HepG2 (cell line): ENCODE measurements around the gene IFNLR1. TPM values are rescaled to one million over a fixed set of nuclear protein-coding genes. Genes with fewer than 3 reads are reported as not detected.
A peak's percentile ranks its signal among the peaks of the same experiment; 100 is the strongest.

Experiments used
- ATF1 ChIP-seq: IDR thresholded peaks from 2 replicates; pipeline ENCODE4 v1.6.1; 2016; ENCODE audit warnings: mild to moderate bottlenecking, control low read depth
- BCL6 ChIP-seq: IDR thresholded peaks from 2 replicates; pipeline ENCODE4 v1.6.1; 2016; ENCODE audit warnings: missing genetic modification reagents, missing compliant biosample characterization
- ELK4 ChIP-seq: sonication (generic); formaldehyde crosslinking; IDR thresholded peaks from 2 replicates; pipeline ENCODE4 v1.9.0; 2021; ENCODE audit warnings: missing genetic modification reagents, borderline replicate concordance
- HMGA1 ChIP-seq: sonication (generic); formaldehyde crosslinking; conservative IDR thresholded peaks from 2 replicates; pipeline ENCODE4 v1.4.0; 2020; ENCODE audit warnings: missing genetic modification reagents
- HNRNPK ChIP-seq: fragments of 200-400 bp; formaldehyde crosslinking; IDR thresholded peaks from 2 replicates; pipeline ENCODE4 v1.6.1; 2018; ENCODE audit warnings: low read length, low read depth, moderate library complexity, mild to moderate bottlenecking; ENCODE audit not compliant: poor library complexity, severe bottlenecking
- HOXD1 ChIP-seq: sonication (generic); formaldehyde crosslinking; IDR thresholded peaks from 2 replicates; pipeline ENCODE4 v1.5.0; 2020; ENCODE audit warnings: missing genetic modification reagents
- MBD4 ChIP-seq: IDR thresholded peaks from 2 replicates; pipeline ENCODE4 v1.6.1; 2012; ENCODE audit warnings: low read length, inconsistent platforms, borderline replicate concordance
- MEIS1 ChIP-seq: sonication (generic); formaldehyde crosslinking; IDR thresholded peaks from 2 replicates; pipeline ENCODE4 v1.9.0; 2021; ENCODE audit warnings: mild to moderate bottlenecking, missing genetic modification reagents, moderate library complexity, borderline replicate concordance
- MYC ChIP-seq: sonication (generic); formaldehyde crosslinking; IDR thresholded peaks from 2 replicates; pipeline ENCODE4 v1.9.0; 2021; ENCODE audit warnings: missing genetic modification reagents, borderline replicate concordance
- NFE2L2 ChIP-seq: fragments of 150-350 bp; IDR thresholded peaks from 2 replicates; pipeline ENCODE4 v1.6.1; 2014; ENCODE audit warnings: low read length
- RELA ChIP-seq: sonication (generic); formaldehyde crosslinking; IDR thresholded peaks from 2 replicates; pipeline ENCODE4 v1.4.0; 2020; ENCODE audit warnings: missing genetic modification reagents
- TCF7 ChIP-seq: sonication (generic); IDR thresholded peaks from 2 replicates; pipeline ENCODE4 v1.6.1; 2016; ENCODE audit warnings: antibody characterized with exemption, low read depth
- TOPORS ChIP-seq: sonication (generic); formaldehyde crosslinking; IDR thresholded peaks from 2 replicates; pipeline ENCODE4 v1.8.0; 2023; ENCODE audit warnings: mild to moderate bottlenecking, missing genetic modification reagents
- YEATS2 ChIP-seq: sonication (generic); formaldehyde crosslinking; IDR thresholded peaks from 2 replicates; pipeline ENCODE4 v1.4.0; 2020; ENCODE audit warnings: missing genetic modification reagents, borderline replicate concordance
- ZNF251 ChIP-seq: sonication (generic); formaldehyde crosslinking; IDR thresholded peaks from 2 replicates; pipeline ENCODE4 v1.9.0; 2021; ENCODE audit warnings: mild to moderate bottlenecking, missing genetic modification reagents
- ZNF350 ChIP-seq: sonication (generic); formaldehyde crosslinking; IDR thresholded peaks from 2 replicates; pipeline ENCODE4 v1.4.0; 2020; ENCODE audit warnings: mild to moderate bottlenecking, low read depth, missing genetic modification reagents, borderline replicate concordance
- ZNF557 ChIP-seq: sonication (generic); formaldehyde crosslinking; IDR thresholded peaks from 2 replicates; pipeline ENCODE4 v1.4.0; 2020; ENCODE audit warnings: missing genetic modification reagents
- ZNF709 ChIP-seq: sonication (generic); formaldehyde crosslinking; IDR thresholded peaks from 2 replicates; pipeline ENCODE4 v1.5.0; 2020; ENCODE audit warnings: mild to moderate bottlenecking, missing genetic modification reagents
- ZNF772 ChIP-seq: sonication (generic); formaldehyde crosslinking; IDR thresholded peaks from 2 replicates; pipeline ENCODE4 v1.5.0; 2020; ENCODE audit warnings: mild to moderate bottlenecking, missing genetic modification reagents
- ZSCAN31 ChIP-seq: sonication (generic); formaldehyde crosslinking; IDR thresholded peaks from 2 replicates; pipeline ENCODE4 v1.5.0; 2020; ENCODE audit warnings: low read depth, mild to moderate bottlenecking, missing genetic modification reagents
- ZSCAN9 ChIP-seq: IDR thresholded peaks from 2 replicates; pipeline ENCODE4 v1.6.1; 2016; ENCODE audit warnings: borderline replicate concordance
- polyA plus RNA-seq, 8 experiments: library from polyadenylated mRNA; depleted of rRNA in 3 of 8; stranded (reverse) in 7 of 8; unstranded in 1 of 8; fragments of >200 nt; fragmentation: Illumina TruSeq in 4 of 8; extraction: Trizol in 4 of 8; gene quantifications; 2 replicates each; pipeline versions ENCODE4 v1.2.1 to v1.2.3, GENCODE V29; 2011 to 2016; ENCODE audit warnings: low read depth in 4 of 8, missing spikeins in 1 of 8, mixed read lengths in 1 of 8; ENCODE audit not compliant: insufficient read depth in 1 of 8
- total RNA-seq, 5 experiments: library from RNA; depleted of rRNA; stranded (reverse); fragments of >200 nt; fragmentation: Illumina TruSeq; extraction: Trizol; gene quantifications; 2 replicates each; pipeline ENCODE4 v1.2.3, GENCODE V29; 2016; ENCODE audit warnings: low read depth in 1 of 5
- TF ChIP-seq, protein P1 (sequence below): sonication (generic); formaldehyde crosslinking; IDR thresholded peaks from 2 replicates; pipeline ENCODE4 v1.4.0; 2020; ENCODE audit warnings: missing genetic modification reagents
- TF ChIP-seq, protein P2 (sequence below): sonication (generic); formaldehyde crosslinking; IDR thresholded peaks from 2 replicates; pipeline ENCODE4 v1.5.1; 2020; ENCODE audit warnings: mild to moderate bottlenecking, moderate library complexity, missing genetic modification reagents
- TF ChIP-seq, protein P3 (sequence below): sonication (generic); formaldehyde crosslinking; IDR thresholded peaks from 2 replicates; pipeline ENCODE4 v1.4.0; 2020; ENCODE audit warnings: mild to moderate bottlenecking, low read depth, missing genetic modification reagents

Gene IFNLR1
- total and polyA plus RNA-seq, 2 of the 13 experiments (the other 11 are each of a cell fraction or from before 2014, with no cell fraction given) = 3.8 to 8.5 TPM

GRCh38 chr1:24118410-24119242 is 68.5 kb downstream of the IFNLR1 start (continued):
- TF ChIP-seq, protein P1, sequence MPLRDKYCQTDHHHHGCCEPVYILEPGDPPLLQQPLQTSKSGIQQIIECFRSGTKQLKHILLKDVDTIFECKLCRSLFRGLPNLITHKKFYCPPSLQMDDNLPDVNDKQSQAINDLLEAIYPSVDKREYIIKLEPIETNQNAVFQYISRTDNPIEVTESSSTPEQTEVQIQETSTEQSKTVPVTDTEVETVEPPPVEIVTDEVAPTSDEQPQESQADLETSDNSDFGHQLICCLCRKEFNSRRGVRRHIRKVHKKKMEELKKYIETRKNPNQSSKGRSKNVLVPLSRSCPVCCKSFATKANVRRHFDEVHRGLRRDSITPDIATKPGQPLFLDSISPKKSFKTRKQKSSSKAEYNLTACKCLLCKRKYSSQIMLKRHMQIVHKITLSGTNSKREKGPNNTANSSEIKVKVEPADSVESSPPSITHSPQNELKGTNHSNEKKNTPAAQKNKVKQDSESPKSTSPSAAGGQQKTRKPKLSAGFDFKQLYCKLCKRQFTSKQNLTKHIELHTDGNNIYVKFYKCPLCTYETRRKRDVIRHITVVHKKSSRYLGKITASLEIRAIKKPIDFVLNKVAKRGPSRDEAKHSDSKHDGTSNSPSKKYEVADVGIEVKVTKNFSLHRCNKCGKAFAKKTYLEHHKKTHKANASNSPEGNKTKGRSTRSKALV (CRISPR knock-in tag) = no peak
- no peak for TF ChIP-seq TOPORS
- TF ChIP-seq ZNF709 = no peak
- TF ChIP-seq HOXD1 = no peak
- TF ChIP-seq ZSCAN9 = no peak; the same call in 1 of the 2 replicates
- TF ChIP-seq, protein P2, sequence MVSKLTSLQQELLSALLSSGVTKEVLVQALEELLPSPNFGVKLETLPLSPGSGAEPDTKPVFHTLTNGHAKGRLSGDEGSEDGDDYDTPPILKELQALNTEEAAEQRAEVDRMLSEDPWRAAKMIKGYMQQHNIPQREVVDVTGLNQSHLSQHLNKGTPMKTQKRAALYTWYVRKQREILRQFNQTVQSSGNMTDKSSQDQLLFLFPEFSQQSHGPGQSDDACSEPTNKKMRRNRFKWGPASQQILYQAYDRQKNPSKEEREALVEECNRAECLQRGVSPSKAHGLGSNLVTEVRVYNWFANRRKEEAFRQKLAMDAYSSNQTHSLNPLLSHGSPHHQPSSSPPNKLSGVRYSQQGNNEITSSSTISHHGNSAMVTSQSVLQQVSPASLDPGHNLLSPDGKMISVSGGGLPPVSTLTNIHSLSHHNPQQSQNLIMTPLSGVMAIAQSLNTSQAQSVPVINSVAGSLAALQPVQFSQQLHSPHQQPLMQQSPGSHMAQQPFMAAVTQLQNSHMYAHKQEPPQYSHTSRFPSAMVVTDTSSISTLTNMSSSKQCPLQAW (CRISPR knock-in tag) = peak; percentile 98
- TF ChIP-seq MYC = peak; percentile 19; the same call in 1 of the 2 replicates
- no peak for TF ChIP-seq MBD4
- peak; percentile 61; the same call in 1 of the 2 replicates for TF ChIP-seq MEIS1 (CRISPR knock-in tag)
- TF ChIP-seq YEATS2 (CRISPR knock-in tag) = peak; percentile 45; the same call in 1 of the 2 replicates
- TF ChIP-seq, protein P3, sequence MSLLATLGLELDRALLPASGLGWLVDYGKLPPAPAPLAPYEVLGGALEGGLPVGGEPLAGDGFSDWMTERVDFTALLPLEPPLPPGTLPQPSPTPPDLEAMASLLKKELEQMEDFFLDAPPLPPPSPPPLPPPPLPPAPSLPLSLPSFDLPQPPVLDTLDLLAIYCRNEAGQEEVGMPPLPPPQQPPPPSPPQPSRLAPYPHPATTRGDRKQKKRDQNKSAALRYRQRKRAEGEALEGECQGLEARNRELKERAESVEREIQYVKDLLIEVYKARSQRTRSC (CRISPR knock-in tag) = no peak
- TF ChIP-seq ATF1 (CRISPR knock-in tag) = no peak
- peak; percentile 46 for TF ChIP-seq ZNF350 (CRISPR knock-in tag)
- TF ChIP-seq ZNF251 (CRISPR knock-in tag) = no peak
- TF ChIP-seq HNRNPK = no peak
- peak; percentile 60 for TF ChIP-seq ZNF772 (CRISPR knock-in tag)
- TF ChIP-seq ELK4 (CRISPR knock-in tag) = no peak
- TF ChIP-seq RELA (CRISPR knock-in tag) = no peak
- no peak for TF ChIP-seq TCF7
- TF ChIP-seq ZNF557 (CRISPR knock-in tag) = 0 out of 2 replicates have a peak, but pooled peaks have one; percentile 2
- TF ChIP-seq HMGA1 (CRISPR knock-in tag) = no peak
- no peak for TF ChIP-seq ZSCAN31 (CRISPR knock-in tag)
- peak; percentile 78 for TF ChIP-seq BCL6
- no peak for TF ChIP-seq NFE2L2
